ENCODE measurements around the gene AHCTF1.
A peak's percentile ranks its signal among the peaks of the same experiment; 100 is the strongest.

AHCTF1 gene

DNA sequence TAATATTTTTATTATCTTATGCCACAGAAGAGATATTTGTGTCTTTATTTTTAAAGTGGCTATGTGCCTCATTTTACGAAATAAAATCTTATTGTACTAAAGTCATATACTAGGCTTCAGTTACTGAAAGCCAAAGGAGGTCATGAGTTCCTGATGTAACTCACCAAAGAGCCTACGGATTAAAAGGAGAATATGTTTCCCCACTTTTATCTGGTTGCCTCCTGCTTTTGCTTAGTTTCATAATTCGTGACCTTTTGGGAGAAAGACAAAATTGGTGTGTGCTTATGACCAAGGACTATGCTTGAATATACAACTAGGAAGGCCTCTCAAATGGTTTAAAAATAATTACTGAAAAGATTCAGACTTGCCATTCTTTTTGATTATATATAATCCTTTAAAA, 18.2 kb upstream of the AHCTF1 start:
- no CpG with 5 or more reads among the region's 3 CpGs for WGBS (ENCODE audit: insufficient coverage, insufficient read length)
- no peak overlapping the region for H3K4me3 ChIP-seq (ENCODE audit: low read length)
- H3K27ac ChIP-seq (ENCODE audit: low read length): no peak overlapping the region
- no peaks in the 10 kb centered on the region for H3K36me3 ChIP-seq (ENCODE audit: control insufficient read depth, insufficient read depth, low read length)
- H3K4me1 ChIP-seq (ENCODE audit: control insufficient read depth, insufficient read depth, low read length): no peaks in the 10 kb centered on the region
- H3K9me3 ChIP-seq (ENCODE audit: control insufficient read depth, insufficient read depth, low read length): no peaks in the 10 kb centered on the region
- H3K27me3 ChIP-seq (ENCODE audit: control insufficient read depth, insufficient read depth, low read length): no peaks in the 10 kb centered on the region
- DNase-seq (ENCODE audit: low read depth, low spot score): no peak

DNA sequence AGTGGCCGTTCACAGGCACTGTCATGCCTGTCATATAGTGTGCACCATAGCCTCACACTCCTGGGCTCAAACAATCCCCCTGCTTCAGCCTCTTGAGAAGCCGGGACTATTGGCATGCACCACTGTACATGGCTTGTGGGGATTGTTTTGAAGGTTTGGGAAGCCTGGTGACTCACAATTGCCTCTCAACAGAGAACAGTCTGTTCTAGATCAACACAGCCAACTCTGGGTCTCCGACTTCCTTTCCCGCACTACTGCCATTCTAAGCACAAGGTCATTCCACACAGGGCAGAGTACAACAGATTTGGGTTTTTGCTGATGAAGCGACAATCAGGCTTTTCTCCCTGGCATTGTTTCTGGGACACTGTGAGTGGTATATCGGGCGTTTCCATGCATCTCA, 15.5 kb upstream of the AHCTF1 start:
- no peak for DNase-seq (ENCODE audit: low read depth, low spot score)
- Histone ChIP-seq H3K36me3 (ENCODE audit: control insufficient read depth, insufficient read depth, low read length) (no peaks in the 10 kb centered on the region), H3K27ac (ENCODE audit: low read length) (no peak overlapping the region), H3K4me3 (ENCODE audit: low read length) (no peak overlapping the region), H3K4me1 (ENCODE audit: control insufficient read depth, insufficient read depth, low read length) (no peaks in the 10 kb centered on the region), H3K27me3 (ENCODE audit: control insufficient read depth, insufficient read depth, low read length) (no peaks in the 10 kb centered on the region), H3K9me3 (ENCODE audit: control insufficient read depth, insufficient read depth, low read length) (no peaks in the 10 kb centered on the region)
- whole genome bisulfite sequencing (ENCODE audit: insufficient coverage, insufficient read length): no CpG with 5 or more reads among the region's 7 CpGs

DNA sequence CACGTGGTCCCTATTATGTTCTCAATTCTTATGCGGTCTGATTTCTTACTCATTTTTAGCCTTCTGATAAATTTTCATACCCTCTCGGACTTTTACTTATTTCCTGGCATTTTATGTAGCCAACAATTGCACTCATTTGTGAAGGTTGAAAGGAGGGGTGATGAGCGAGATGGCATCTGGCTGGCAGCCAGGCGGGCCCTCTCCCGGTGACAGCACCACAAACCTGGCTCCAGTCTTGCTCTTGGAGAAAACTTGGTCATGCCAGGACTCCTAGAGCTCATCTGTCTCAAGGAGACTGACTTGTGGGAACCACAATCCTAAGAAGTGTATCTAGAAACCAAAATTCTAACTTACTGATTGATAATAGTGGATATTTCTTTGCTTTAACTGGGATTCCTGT, 14.6 kb upstream of the AHCTF1 start:
- no peak overlapping the region for H3K4me3 ChIP-seq (ENCODE audit: low read length)
- no peaks in the 10 kb centered on the region for H3K4me1 ChIP-seq (ENCODE audit: control insufficient read depth, insufficient read depth, low read length)
- H3K36me3 ChIP-seq (ENCODE audit: control insufficient read depth, insufficient read depth, low read length): no peaks in the 10 kb centered on the region
- no CpG with 5 or more reads among the region's 6 CpGs for WGBS (ENCODE audit: insufficient coverage, insufficient read length)
- H3K27ac ChIP-seq (ENCODE audit: low read length): no peak overlapping the region
- H3K27me3 ChIP-seq (ENCODE audit: control insufficient read depth, insufficient read depth, low read length): no peaks in the 10 kb centered on the region
- H3K9me3 ChIP-seq (ENCODE audit: control insufficient read depth, insufficient read depth, low read length): no peaks in the 10 kb centered on the region
- DNase-seq (ENCODE audit: low read depth, low spot score): no peak

DNA sequence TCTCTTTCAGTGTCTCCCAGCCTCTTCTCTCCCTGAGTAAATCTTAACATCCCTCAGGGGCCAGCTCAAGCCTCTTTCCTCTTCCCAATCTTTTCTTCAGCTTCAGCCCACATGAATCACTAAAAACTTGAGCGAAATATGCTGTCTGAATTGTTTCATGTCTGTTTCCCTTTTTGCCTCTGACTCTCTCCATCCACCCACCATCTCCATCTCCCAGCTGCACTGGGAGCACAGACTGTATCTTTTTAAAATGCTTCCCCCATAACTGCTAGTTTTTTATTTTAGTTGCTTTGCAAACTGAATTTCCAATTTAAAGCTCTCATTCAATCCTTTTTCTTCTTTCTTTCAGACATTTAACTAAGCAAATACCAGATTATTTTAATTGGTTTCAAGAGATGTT, 3.0 kb upstream of the AHCTF1 start:
- WGBS (ENCODE audit: insufficient coverage, insufficient read length): no CpG with 5 or more reads among the region's 1 CpG
- Histone ChIP-seq H3K9me3 (ENCODE audit: control insufficient read depth, insufficient read depth, low read length) (no peaks in the 10 kb centered on the region), H3K36me3 (ENCODE audit: control insufficient read depth, insufficient read depth, low read length) (peaks cover 4% of the 10 kb centered on the region; the same call in 1 of the 2 replicates), H3K4me3 (ENCODE audit: low read length) (no peak overlapping the region), H3K27me3 (ENCODE audit: control insufficient read depth, insufficient read depth, low read length) (no peaks in the 10 kb centered on the region), H3K4me1 (ENCODE audit: control insufficient read depth, insufficient read depth, low read length) (no peaks in the 10 kb centered on the region), H3K27ac (ENCODE audit: low read length) (no peak overlapping the region)
- DNase-seq (ENCODE audit: low read depth, low spot score): no peak

DNA sequence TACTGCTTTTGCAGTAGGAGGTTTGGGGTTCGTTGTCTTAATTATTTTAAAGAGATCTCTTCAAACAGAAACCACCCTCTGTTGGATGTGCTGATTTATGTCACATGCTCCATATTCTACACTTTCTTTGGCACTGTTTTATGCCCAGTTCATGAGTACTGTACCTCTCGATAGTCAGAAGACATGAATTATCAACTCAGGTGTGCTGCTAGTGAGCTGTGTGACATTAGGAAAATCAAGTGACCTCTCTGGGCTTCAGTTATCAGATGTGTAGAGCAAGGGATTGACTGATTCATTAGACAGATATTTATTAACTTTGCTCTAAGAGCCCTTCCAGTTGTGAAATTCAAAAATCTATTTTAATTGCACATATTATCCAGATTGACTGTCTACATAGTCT, 2.1 kb upstream of the AHCTF1 start:
- H3K4me3 ChIP-seq (ENCODE audit: low read length): no peak overlapping the region
- WGBS (ENCODE audit: insufficient coverage, insufficient read length): no CpG with 5 or more reads among the region's 2 CpGs
- no peaks in the 10 kb centered on the region for H3K9me3 ChIP-seq (ENCODE audit: control insufficient read depth, insufficient read depth, low read length)
- H3K27me3 ChIP-seq (ENCODE audit: control insufficient read depth, insufficient read depth, low read length): no peaks in the 10 kb centered on the region
- peaks cover 4% of the 10 kb centered on the region; the same call in 1 of the 2 replicates for H3K36me3 ChIP-seq (ENCODE audit: control insufficient read depth, insufficient read depth, low read length)
- no peak overlapping the region for H3K27ac ChIP-seq (ENCODE audit: low read length)
- H3K4me1 ChIP-seq (ENCODE audit: control insufficient read depth, insufficient read depth, low read length): no peaks in the 10 kb centered on the region
- DNase-seq (ENCODE audit: low read depth, low spot score): no peak

DNA sequence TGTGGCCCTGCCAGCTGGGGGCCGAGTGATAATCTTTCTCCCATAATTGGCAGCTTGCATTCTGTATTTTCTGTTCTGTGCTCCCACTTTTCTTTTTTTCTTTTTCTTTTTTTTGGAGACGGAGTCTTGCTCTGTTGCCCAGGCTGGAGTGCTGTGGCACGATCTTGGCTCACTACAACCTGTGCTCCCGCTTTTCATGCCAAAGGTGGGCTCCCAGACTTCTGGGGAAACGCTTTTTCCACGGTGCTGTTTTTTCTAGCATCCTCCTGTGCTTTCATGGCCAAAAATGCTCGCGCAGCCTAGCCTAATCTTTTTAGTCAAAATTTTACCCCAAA, 585 bp upstream of the AHCTF1 start:
- no peak overlapping the region for H3K27ac ChIP-seq (ENCODE audit: low read length)
- WGBS (ENCODE audit: insufficient coverage, insufficient read length): no CpG with 5 or more reads among the region's 8 CpGs
- DNase-seq (ENCODE audit: low read depth, low spot score): no peak
- H3K4me1 ChIP-seq (ENCODE audit: control insufficient read depth, insufficient read depth, low read length): no peaks in the 10 kb centered on the region
- peak overlapping the region; percentile 63; the same call in 1 of the 2 replicates for H3K4me3 ChIP-seq (ENCODE audit: low read length)
- no peaks in the 10 kb centered on the region for H3K9me3 ChIP-seq (ENCODE audit: control insufficient read depth, insufficient read depth, low read length)
- no peaks in the 10 kb centered on the region for H3K27me3 ChIP-seq (ENCODE audit: control insufficient read depth, insufficient read depth, low read length)
- H3K36me3 ChIP-seq (ENCODE audit: control insufficient read depth, insufficient read depth, low read length): no peaks in the 10 kb centered on the region

DNA sequence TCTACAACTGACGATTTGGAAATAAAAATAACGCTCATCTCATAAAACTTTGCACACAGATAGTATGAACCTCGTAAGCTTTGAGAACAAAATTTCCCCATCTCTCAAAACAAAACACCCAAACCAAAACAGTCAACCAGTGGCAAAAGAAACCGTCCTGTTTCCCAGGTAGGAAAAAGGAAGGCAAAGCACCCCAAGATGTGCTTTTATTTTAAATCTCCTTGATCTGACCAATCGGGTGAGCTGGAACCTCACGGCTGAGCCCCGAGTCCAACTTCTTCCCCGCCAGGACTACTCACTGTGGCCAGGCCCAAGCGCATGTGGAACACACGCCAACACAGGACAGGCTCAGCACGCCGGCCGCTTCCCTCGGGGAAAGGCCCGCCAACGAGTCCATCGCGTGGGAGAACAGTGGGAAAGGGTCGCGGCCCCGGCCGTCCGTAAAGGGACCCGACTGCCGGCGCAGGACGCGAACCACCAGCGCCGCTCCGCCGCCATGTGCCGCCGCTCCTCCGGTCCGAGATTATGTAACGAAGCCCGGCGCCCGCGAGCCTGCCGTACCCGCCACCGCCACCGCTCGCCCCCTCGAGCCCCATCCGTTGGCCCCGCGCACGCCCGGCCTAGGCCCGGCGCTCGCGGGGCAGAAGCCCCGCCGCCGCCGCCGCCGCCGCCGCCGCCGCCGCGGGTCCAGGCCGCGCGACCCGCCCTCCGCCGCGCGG, 759 bp downstream of the AHCTF1 start:
- H3K36me3 ChIP-seq (ENCODE audit: control insufficient read depth, insufficient read depth, low read length): no peaks in the 10 kb centered on the region
- peak overlapping the region; percentile 63 for H3K4me3 ChIP-seq (ENCODE audit: low read length)
- no peak for DNase-seq (ENCODE audit: low read depth, low spot score)
- H3K27ac ChIP-seq (ENCODE audit: low read length): no peak overlapping the region
- no peaks in the 10 kb centered on the region for H3K27me3 ChIP-seq (ENCODE audit: control insufficient read depth, insufficient read depth, low read length)
- no peaks in the 10 kb centered on the region for H3K4me1 ChIP-seq (ENCODE audit: control insufficient read depth, insufficient read depth, low read length)
- H3K9me3 ChIP-seq (ENCODE audit: control insufficient read depth, insufficient read depth, low read length): no peaks in the 10 kb centered on the region
- WGBS (ENCODE audit: insufficient coverage, insufficient read length): no CpG with 5 or more reads among the region's 76 CpGs

DNA sequence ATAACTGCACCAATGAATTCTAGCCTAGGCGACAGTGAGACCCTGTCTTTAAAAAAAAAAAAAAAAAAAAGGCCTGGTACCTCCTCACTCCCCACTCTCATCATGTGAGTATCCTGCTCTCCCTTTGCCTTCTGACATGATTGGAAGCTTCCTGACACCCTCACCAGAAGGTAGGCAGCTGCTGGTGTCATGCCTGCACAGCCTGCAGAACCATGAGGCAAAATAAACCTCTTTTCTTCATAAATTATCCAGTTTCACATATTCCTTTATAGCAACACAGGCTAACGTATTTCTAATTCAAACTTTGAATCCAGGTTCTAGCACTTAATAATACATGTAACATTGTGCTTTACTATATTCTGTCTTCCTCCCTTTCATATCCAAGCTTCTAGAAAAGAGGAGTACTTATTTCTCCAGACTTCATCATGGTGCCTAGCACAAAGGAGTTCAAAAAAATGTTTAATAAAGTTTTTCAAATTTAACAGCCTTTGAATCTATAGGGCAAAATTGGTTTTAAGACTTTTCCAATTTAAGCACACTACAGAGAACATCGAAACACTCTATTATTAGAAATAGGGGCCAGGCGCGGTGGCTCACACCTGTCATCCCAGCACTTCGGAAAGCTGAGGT, 5.6 kb downstream of the AHCTF1 start:
- no CpG with 5 or more reads among the region's 6 CpGs for WGBS (ENCODE audit: insufficient coverage, insufficient read length)
- Histone ChIP-seq H3K27ac (ENCODE audit: low read length) (no peak overlapping the region), H3K4me1 (ENCODE audit: control insufficient read depth, insufficient read depth, low read length) (no peaks in the 10 kb centered on the region), H3K27me3 (ENCODE audit: control insufficient read depth, insufficient read depth, low read length) (no peaks in the 10 kb centered on the region), H3K4me3 (ENCODE audit: low read length) (no peak overlapping the region), H3K36me3 (ENCODE audit: control insufficient read depth, insufficient read depth, low read length) (no peaks in the 10 kb centered on the region), H3K9me3 (ENCODE audit: control insufficient read depth, insufficient read depth, low read length) (no peaks in the 10 kb centered on the region)
- DNase-seq (ENCODE audit: low read depth, low spot score): no peak

DNA sequence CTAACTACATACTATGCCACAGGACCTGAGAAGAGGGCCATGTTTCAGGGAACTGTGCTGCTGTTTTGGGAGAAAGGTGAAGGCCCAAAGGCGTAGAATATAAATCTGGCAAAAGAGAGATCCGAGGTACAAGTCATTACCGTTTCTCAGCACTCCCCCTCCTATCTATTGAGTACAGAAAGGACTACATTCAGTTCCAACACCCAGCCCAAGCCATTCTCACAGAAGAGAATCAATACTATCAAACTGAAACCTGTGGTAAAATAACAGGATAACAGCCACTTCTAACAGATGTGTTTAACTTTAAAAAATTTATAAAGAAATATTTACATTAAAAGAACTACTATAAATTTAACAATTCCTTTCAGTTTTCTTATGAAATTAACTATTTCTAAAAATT, 7.8 kb downstream of the AHCTF1 start:
- WGBS (ENCODE audit: insufficient coverage, insufficient read length): no CpG with 5 or more reads among the region's 3 CpGs
- no peaks in the 10 kb centered on the region for H3K27me3 ChIP-seq (ENCODE audit: control insufficient read depth, insufficient read depth, low read length)
- H3K36me3 ChIP-seq (ENCODE audit: control insufficient read depth, insufficient read depth, low read length): no peaks in the 10 kb centered on the region
- H3K4me1 ChIP-seq (ENCODE audit: control insufficient read depth, insufficient read depth, low read length): no peaks in the 10 kb centered on the region
- H3K4me3 ChIP-seq (ENCODE audit: low read length): no peak overlapping the region
- H3K9me3 ChIP-seq (ENCODE audit: control insufficient read depth, insufficient read depth, low read length): no peaks in the 10 kb centered on the region
- DNase-seq (ENCODE audit: low read depth, low spot score): no peak
- H3K27ac ChIP-seq (ENCODE audit: low read length): no peak overlapping the region

DNA sequence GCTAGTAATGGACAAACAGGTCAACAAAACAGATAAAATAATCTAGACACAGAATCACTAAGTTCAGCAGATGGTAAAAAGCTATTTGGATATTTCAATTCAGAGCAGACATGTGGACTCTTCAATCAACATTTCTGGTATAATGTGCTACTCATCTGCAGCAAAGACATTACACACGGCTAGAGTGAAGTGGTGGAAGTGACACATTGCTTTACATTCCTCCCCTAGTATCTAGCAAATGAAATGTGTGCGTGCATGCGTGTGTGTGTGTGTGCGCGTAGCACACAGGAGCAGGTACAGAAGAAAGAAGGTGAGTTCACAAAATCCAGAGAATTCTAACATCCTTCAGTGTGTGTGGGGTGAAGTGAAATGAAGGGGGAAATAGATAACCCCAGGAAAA, 8.3 kb downstream of the AHCTF1 start:
- no peak for DNase-seq (ENCODE audit: low read depth, low spot score)
- no CpG with 5 or more reads among the region's 5 CpGs for WGBS (ENCODE audit: insufficient coverage, insufficient read length)
- H3K36me3 ChIP-seq (ENCODE audit: control insufficient read depth, insufficient read depth, low read length): no peaks in the 10 kb centered on the region

DNA sequence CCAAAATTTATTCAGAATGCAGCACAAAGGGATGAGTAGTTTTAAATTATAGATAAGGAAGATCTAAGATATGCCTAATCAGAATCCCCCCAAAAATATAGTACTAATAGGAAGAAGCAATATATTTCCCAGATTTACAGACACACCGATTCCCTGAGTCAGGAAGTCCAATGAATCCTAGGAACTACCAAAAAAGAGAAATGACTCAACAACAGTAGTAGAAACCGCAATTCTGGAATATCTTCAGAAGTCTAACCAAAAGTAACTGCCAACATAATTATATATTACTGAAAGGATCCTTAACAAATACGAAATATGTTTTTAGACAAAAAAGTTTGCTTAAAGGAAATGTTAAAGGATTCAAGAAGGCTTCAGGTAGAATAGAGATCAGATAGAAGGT, 10.3 kb downstream of the AHCTF1 start:
- H3K9me3 ChIP-seq (ENCODE audit: control insufficient read depth, insufficient read depth, low read length): no peaks in the 10 kb centered on the region
- H3K4me3 ChIP-seq (ENCODE audit: low read length): no peak overlapping the region
- no peak for DNase-seq (ENCODE audit: low read depth, low spot score)
- H3K27ac ChIP-seq (ENCODE audit: low read length): no peak overlapping the region
- WGBS (ENCODE audit: insufficient coverage, insufficient read length): no CpG with 5 or more reads among the region's 3 CpGs
- no peaks in the 10 kb centered on the region for H3K27me3 ChIP-seq (ENCODE audit: control insufficient read depth, insufficient read depth, low read length)
- no peaks in the 10 kb centered on the region for H3K4me1 ChIP-seq (ENCODE audit: control insufficient read depth, insufficient read depth, low read length)
- H3K36me3 ChIP-seq (ENCODE audit: control insufficient read depth, insufficient read depth, low read length): no peaks in the 10 kb centered on the region

More for the DNA sequence above, 8.3 kb downstream of the AHCTF1 start:
- Histone ChIP-seq H3K4me1 (ENCODE audit: control insufficient read depth, insufficient read depth, low read length) (no peaks in the 10 kb centered on the region), H3K27me3 (ENCODE audit: control insufficient read depth, insufficient read depth, low read length) (no peaks in the 10 kb centered on the region), H3K27ac (ENCODE audit: low read length) (no peak overlapping the region), H3K9me3 (ENCODE audit: control insufficient read depth, insufficient read depth, low read length) (no peaks in the 10 kb centered on the region), H3K4me3 (ENCODE audit: low read length) (no peak overlapping the region)

All from iPS DF 6.9 (cell line).